HG03565 (cell line): ENCODE results near the gene OR6N1.

ENCODE experiments used
- ATAC-seq: cut with Tn5 transposase; IDR thresholded peaks from one replicate; pipeline ENCODE4 v1.9.1; 2021; ENCODE audit warnings: mild to moderate bottlenecking, moderate library complexity; ENCODE audit not compliant: unreplicated experiment

The OR6N1 gene

GRCh38 chr1:158771950-158772866, at the start of gene OR6N1:
OR6N1 (minus strand) TSS chr1:158772195; CDS start chr1:158766682, 5,513 bp downstream.
- ATAC-seq = no peak

- no peak for ATAC-seq
Measured at GRCh38 chr1:158821723-158822122, 49.7 kb upstream of the OR6N1 start.

- ATAC-seq = peak; percentile 94
Measured at GRCh38 chr1:158819461-158820443, 47.8 kb upstream of the OR6N1 start.

- no peak for ATAC-seq
Measured at GRCh38 chr1:158818975-158819431, 47.0 kb upstream of the OR6N1 start.

GRCh38 chr1:158818560-158818959, 46.6 kb upstream of the OR6N1 start:
- no peak for ATAC-seq

GRCh38 chr1:158814970-158815369, 43.0 kb upstream of the OR6N1 start:
- no peak for ATAC-seq

GRCh38 chr1:158813164-158813563, 41.2 kb upstream of the OR6N1 start:
- no peak for ATAC-seq

GRCh38 chr1:158812336-158812735, 40.3 kb upstream of the OR6N1 start:
- no peak for ATAC-seq

- no peak for ATAC-seq
Measured at GRCh38 chr1:158810311-158810710, 38.3 kb upstream of the OR6N1 start.

GRCh38 chr1:158809862-158810261, 37.9 kb upstream of the OR6N1 start:
- no peak for ATAC-seq

GRCh38 chr1:158809256-158809655, 37.3 kb upstream of the OR6N1 start:
- ATAC-seq = no peak

GRCh38 chr1:158806916-158807536, 35.0 kb upstream of the OR6N1 start:
- no peak for ATAC-seq

- no peak for ATAC-seq
Measured at GRCh38 chr1:158803678-158804077, 31.7 kb upstream of the OR6N1 start.

- ATAC-seq = no peak
Measured at GRCh38 chr1:158801396-158801795, 29.4 kb upstream of the OR6N1 start.

GRCh38 chr1:158800526-158800925, 28.5 kb upstream of the OR6N1 start:
- no peak for ATAC-seq

- ATAC-seq = no peak
Measured at GRCh38 chr1:158799689-158800088, 27.7 kb upstream of the OR6N1 start.

GRCh38 chr1:158798531-158798930, 26.5 kb upstream of the OR6N1 start:
- ATAC-seq = no peak

- no peak for ATAC-seq
Measured at GRCh38 chr1:158794247-158794646, 22.3 kb upstream of the OR6N1 start.

- no peak for ATAC-seq
Measured at GRCh38 chr1:158793604-158794003, 21.6 kb upstream of the OR6N1 start.

GRCh38 chr1:158781104-158781503, 9.1 kb upstream of the OR6N1 start, which contains the start of gene OR6N2:
OR6N2 (minus strand) TSS chr1:158781204; CDS start chr1:158777635, 3,569 bp downstream.
- no peak for ATAC-seq

- ATAC-seq = no peak
Measured at GRCh38 chr1:158754420-158754819, 17.6 kb downstream of the OR6N1 start, which contains the start of gene OR6K6. OR6K6 (plus strand) TSS chr1:158754720; CDS start chr1:158754888, 168 bp downstream.
